Nucleus accumbens (tissue), 56 donors: Measurements from ENCODE around the gene ZNF528.
A peak's percentile ranks its signal among the peaks of the same experiment; 100 is the strongest.

Source experiments
- DNase-seq, 56 donors: peaks; one replicate each; lab custom pipeline; 2025; lab: John Stamatoyannopoulos, UW

The ZNF528 gene

DNA sequence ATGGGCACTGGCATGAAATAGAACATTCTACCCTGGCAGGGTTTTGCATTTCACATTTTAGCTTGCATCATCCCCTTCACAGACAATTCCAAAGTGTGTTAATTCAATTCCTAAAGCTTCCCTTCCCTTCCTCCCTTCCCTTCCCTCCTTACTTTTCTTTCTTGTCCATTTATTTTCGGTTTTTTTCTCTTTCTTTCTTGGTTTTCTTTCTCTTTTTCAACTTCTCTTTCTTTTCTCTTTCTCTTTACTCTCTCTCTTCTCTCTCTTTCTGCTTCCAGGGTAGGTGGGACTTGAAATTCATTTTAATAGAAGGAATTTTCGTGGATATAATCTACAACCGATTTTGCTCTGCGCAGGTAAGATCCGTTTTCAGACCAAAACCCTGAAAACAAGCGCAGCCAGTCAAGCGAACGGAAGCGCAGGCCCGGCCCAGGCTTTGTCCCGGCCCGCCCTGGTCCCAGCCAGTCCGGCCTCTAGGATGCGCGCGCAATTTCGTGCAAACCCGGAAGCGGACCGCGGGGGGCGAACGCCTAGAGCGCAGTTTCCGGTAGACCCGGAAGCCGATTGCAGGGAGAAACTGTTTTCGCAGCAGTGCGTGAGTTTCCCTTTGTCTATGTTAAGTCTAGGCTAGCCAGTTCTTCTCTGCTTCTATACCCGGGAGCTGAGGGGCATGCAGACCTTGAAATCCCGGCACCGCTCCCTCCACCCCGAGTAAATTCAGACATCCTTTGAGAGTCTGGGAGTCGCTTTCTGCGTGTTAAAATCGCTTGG lies at the start of gene ZNF528:
ZNF528 (plus strand) TSS at position 540 of the 771 bp plus-strand sequence. CDS start 4,165 bp downstream, outside the sequence.
- DNase-seq = peak; percentile 34 to 97 (median 88)

DNA sequence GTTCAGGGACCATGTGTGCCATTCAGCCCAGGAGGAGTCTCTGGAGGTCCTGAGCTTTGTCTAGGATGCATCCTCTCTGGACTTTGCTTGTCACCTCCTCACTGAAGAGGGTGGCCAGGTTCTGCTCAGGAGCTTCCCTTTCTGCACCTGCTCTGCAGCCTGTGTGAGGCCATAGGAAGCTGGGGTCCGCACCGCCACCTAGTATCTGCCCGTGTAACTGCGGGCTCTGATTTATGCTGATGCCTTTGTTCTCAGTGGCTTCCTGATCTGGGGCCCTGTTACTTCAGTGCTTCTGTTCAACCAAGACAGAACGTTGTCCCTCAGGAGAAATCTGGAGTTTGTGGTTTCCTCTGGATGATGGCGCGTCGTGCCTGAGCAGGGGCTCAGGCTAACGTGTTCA lies 46.1 kb upstream of the ZNF528 start:
- DNase-seq = no peak

DNA sequence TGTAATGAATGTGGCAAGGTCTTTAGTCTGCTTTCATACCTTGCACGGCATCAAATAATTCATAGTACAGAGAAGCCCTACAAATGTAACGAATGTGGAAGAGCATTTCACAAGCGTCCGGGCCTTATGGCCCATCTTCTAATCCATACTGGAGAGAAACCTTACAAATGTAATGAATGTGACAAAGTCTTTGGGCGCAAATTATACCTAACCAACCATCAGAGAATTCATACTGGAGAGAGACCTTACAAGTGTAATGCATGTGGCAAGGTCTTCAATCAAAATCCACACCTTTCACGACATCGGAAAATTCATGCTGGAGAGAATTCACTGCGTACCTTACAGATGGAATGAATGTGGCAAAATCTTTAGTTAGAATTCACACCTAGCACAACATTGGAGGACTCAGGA lies 31.2 kb upstream of the ZNF528 start:
- DNase-seq = no peak

DNA sequence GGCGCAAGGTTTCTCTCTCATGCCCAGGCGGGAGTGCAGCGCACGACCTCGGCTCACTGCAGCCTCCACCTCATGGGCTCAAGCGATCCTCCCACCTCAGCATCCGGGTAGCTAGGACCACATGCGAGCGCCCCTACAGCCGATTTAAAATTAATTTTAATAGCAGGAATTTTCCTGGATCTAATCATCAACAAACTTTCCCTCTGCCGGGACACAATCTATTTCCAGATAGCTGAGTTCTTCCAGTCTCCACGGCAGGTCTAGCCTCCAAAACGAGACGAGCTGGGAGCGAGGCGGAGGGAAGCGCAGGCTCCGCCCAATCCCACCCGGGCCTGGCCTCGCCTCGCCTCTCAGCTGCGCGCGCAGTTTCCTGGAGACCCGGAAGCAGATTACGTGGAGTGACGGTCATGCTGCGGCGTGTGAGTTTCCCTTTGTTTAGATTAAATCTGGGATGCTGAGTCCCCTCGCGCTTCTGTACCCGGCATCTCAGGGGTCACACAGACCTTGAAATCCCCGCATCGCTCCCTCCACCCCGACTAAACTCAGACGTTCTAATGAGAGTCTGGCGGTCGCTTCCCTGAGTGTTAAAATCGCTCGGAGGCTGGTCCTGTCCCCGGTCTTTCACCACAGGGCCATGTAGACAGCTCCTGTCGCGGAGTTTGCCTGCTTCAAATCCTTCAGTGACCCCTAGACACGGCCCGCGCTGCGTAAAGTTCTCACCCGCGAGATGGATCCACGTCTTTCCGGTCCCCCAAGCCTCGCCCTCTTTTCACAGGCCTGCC lies 27.9 kb upstream of the ZNF528 start, which contains the start of gene ZNF880:
ZNF880 (plus strand) TSS at position 365 of the 782 bp plus-strand sequence; CDS start at position 408, 43 bp downstream.
- DNase-seq = peak in 55 of 56 donors; percentile 41 to 97 (median 88)

DNA sequence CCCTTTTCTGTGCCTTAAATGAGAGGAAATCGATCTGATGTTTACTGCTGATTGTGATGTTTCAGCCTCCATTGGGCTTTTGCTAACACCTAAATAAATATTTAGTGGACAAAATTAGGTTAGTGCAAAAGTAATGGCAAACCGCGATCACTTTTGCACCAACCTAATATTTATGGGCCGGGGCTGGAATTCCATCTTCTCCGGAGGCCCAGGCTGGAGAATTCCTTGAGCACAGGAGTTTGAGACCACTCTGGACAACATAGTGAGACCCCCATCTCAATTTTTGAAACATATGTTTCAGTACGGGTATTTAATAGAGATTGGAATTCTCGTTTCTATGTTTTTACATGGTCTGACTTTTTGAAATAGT lies 27.3 kb upstream of the ZNF528 start:
- DNase-seq = no peak

DNA sequence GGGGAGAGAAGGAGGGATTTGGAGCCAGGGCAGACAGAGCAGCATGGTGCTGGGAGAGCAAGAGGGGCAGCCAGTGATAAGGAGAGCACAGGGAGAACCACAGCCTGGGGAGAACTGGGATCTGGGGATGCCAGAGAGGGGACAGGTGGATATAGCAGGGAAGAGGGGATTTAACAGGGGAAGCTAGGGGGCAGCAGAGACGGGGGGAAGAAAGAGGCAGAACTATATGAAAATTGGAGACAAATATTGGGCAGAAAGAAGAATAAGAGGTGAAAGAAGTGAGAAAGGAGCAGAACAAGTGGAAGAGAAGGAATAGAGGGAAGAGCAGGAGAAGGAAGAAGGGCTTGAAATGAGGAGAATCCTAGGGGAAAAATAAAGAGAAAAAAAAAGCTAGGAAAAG lies 6.5 kb upstream of the ZNF528 start:
- no peak for DNase-seq

DNA sequence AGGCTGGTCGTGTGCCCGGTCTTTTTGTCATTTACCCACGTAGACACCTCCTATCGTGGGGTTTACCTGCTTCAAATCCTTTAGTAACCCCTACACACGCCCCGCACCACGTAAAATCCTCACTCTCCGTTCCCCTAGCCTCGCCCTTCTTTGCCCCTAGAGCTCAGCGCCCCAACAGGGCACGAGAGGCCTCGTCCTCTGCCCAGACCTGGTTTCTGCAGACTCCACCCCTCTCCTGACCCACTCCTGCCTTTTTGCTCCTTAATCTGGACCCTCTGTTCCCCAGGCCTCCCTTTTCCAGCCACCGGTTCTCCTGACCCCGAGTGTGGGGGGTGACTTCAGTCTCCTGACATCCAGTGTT lies 412 bp downstream of the ZNF528 start:
- DNase-seq = peak in 5 of 56 donors; percentile 5 to 32 (median 13)

DNA sequence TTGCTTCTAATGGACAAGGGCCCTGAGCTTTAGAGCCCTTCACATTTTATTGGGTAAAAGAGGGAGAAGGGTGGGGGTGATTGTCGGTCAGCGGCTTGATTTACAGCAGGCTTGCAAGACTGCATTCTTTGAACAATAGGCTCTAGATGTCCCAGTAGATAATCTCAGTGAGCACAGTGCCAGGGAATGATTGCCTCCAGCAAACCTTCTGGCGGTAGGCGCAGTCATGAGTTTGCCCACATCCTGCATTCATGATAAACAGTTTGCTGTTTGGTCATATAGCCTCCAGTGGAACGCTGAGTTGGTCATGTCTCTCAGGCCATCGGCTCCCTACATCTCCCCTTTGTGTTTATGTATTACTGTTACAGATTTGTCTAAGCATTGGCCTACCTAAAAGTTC lies 12.6 kb downstream of the ZNF528 start:
- DNase-seq = no peak

DNA sequence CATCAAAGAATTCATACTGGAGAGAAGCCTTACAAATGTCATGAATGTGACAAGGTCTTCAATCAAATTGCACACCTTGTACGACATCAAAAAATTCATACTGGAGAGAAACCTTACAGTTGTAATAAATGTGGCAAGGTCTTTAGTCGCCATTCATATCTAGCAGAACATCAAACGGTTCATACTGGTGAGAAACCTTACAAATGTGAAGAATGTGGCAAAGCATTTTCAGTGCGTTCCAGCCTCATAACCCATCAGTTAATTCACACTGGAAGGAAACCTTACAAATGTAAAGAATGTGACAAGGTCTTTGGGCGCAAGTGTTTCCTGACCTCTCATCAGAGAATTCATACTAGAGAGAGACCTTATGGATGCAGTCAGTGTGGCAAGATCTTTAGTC lies 18.1 kb downstream of the ZNF528 start:
- no peak for DNase-seq

DNA sequence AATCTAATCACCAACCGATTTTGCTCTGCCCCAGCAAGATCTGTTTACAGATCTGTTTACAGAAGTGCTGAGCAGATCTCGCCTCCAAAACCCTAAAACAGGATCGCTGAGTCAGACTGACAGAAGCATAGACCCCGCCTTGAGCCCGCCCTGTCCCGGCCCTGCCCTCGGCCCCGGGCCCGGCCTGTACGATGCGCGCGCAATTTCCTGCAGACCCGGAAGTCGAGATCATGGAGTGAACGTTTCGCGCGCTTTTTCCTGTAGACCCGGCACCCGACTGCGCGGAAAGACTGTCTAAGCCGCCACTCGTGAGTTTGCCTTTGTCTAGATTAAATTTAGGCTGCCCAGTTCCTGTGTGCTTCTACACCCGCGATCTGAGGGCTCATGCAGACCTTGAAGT lies 31.3 kb downstream of the ZNF528 start, which contains the start of gene ZNF534:
ZNF534 (plus strand) TSS at position 212 of the 400 bp plus-strand sequence. CDS start 2,327 bp downstream, outside the sequence.
- DNase-seq = no peak

DNA sequence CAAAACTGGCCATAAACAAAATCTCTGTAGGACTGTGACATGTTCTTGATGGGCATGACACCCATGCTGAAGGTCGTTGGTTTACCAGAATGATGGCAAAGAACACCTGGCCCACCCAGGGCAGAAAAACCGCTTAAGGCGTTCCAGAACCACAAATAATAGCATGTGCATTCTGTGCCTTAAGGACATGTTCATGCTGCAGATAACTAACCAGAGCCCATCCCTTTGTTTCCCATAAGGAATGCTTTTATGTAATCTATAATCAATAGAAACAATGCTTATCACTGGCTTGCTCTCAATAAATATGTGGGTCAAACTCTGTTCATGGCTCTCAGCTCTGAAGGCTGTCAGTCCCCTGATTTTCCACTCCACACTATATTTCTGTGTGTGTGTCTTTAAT lies 44.5 kb downstream of the ZNF528 start:
- DNase-seq = no peak

DNA sequence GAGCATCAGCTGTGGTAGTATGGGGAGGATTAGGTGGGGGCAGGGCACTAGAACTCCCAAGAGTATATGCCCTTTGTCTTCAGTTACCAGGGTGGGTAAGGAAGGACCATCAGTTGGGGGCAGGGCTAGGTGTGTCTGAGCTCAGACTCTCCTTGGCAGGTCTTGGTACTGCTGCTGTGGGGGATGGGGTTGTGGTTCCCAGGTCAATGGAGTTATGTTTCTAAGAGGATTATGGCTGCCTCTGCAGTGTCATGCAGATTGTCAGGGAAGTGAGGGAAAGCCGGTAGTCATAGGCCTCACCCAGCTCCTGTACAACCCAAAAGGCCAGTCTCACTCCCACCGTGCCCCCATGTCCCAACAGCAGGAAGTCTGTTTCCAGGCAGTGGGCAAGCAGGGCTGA lies 46.9 kb downstream of the ZNF528 start:
- no peak for DNase-seq

DNA sequence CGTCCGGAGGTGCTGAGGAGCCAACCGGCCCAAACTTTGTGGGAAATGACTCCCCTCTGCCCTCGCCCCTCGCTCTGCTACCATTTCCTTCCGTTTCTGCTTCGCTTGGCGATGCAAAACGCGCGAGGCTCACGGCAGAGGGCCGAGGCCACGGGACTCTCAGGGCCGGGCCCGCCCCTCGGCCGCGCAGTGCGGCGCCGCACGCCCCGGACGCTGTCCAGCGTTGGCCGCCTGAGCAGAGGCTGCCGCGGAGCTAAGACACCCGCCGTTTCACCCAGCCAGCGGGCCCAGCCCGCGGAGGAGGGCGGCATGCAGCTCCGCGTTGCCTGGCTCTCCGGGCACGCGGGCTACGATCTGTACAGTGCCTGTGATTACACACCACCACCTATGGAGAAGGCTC lies 53.6 kb downstream of the ZNF528 start:
- DNase-seq = no peak

DNA sequence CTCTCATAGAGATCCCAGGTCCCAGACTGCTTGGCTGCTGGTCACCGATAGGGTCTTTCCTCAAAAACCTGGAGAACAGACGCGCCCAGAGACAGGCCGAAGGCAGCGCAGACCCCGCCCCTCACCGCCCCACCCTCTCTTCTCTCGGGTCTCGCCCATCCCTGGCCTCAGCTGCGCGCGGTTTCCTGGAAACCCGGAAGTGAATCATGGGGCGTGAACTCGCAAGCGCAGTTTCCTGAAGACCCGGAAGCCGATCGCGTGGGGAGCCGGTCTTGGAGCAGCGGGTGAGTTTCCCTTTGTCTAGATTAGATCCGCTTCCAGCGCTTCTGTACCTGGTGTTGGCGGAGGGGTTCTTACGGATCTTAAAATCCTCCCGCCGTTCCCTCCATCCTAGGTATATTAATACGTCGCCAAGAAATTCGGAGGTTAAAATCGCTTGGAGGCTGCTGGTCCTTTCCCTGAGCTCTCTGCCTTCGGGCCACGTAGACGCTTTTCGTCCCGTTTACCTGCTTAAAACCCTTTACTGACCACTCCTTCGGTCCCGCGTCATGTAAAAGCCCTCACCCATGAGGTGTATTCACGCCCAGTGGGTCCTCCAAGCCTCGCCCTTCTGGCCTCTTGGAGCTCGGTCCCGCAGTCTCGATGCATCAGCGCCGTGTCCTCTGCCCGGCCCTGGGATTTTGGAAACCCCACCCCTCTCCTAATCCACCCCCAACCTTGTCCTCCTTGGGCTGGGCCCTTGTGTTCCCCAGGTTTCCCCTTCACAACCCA lies 55.9 kb downstream of the ZNF528 start, which contains the start of gene ZNF578:
ZNF578 (plus strand) TSS at position 230 of the 771 bp plus-strand sequence. CDS start 48,293 bp downstream, outside the sequence.
- DNase-seq = peak in 54 of 56 donors; percentile 3 to 90 (median 65)

DNA sequence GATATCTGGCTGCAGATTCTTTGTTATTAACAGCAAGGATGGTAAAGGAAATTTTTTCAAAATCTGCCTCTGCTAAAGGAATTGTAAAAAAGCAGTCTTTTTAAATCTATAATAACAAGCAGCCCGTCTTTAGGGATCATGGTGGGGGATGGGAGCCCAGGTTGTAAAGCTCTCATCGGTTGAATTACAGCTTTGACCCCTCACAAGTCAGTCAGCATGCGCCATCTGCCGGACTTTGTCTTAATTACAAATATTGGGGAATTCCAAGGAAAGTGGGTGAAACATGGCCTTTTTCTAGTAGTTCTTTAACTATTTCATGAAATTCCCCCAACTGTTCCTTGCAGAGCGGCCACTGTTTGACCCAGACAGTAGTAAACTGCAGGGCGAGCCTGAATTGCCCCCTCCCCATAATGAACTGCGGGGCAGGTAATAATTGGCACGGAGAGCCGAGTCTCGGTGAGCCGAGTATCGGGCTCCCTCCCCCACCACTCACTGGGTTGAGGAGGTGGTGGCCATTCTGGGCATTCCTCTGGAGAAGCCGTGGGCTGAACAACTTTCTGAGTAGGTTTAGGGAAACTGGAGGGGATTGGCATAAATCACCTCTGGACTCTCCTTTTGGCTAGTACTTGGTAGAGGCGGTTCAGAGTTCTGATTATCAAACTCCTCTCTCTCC lies 67.3 kb downstream of the ZNF528 start:
- DNase-seq = no peak
